K562 (cell line): ENCODE results near the gene DENND1A. TPM values are rescaled to one million over a fixed set of nuclear protein-coding genes. Genes with fewer than 3 reads are reported as not detected.

ENCODE experiments used
- ATAC-seq: fragments of 200-7000 bp; cut with Tn5 transposase; 3 replicates; pipeline ENCODE4 v1.9.1; 2020; ENCODE audit warnings: moderate library complexity
- BruUV-seq: library from RNA; stranded (reverse); fragments of 400-500 nt; replicated peaks from 2 replicates; lab custom pipeline; 2021; lab: Mats Ljungman, UMichigan
- CTCF ChIA-PET: fragments of 300-600 bp; formaldehyde crosslinking; extraction: SDS; loops from one replicate; lab custom pipeline; 2021; ENCODE audit warnings: low intra/inter-chr PET ratio; lab: Yijun Ruan, JAX
- POLR2A ChIA-PET: fragments of 300-600, 350-650 bp; sonication (Branson Sonifier 250); formaldehyde crosslinking; extraction: SDS; loops from one replicate; lab custom pipeline; 2021; ENCODE audit warnings: antibody characterized with exemption, inconsistent platforms; lab: Yijun Ruan, JAX
- DNase-seq, 4 experiments: peaks; one replicate each; pipeline versions ENCODE4 v3.0.0 to v3.0.0-alpha.2; 2011 to 2018; ENCODE audit warnings: low spot score in 3 of 4, mixed read lengths in 3 of 4; ENCODE audit errors: extremely low read depth in 1 of 4
- FAIRE-seq: peaks from 2 replicates; lab custom pipeline; 2011; peaks lifted over from hg19 to GRCh38; lab: Jason Lieb, UNC
- H2AFZ ChIP-seq: 2 replicates; pipeline ENCODE4 v1.6.0; 2011; ENCODE audit warnings: low read depth, low read length, control low read depth, inconsistent platforms
- H3K27ac ChIP-seq: fragments of 200-600 bp; 3 replicates; pipeline ENCODE4 v1.8.0; 2011; ENCODE audit warnings: low read depth, mild to moderate bottlenecking, control low read depth, inconsistent platforms, low read length, moderate library complexity, mixed read lengths; ENCODE audit errors: extremely low read depth
- H3K27me3 ChIP-seq, 2 experiments: fragments of 300-600 bp in 1 of 2; 2 replicates in 1 of 2; 3 replicates in 1 of 2; pipeline versions ENCODE4 v1.6.0 to v1.8.0; 2011; ENCODE audit warnings: inconsistent platforms in 2 of 2, low read length in 2 of 2, mild to moderate bottlenecking in 1 of 2, mixed read lengths in 1 of 2, moderate library complexity in 1 of 2; ENCODE audit not compliant: control insufficient read depth in 2 of 2, insufficient read depth in 2 of 2
- H3K36me3 ChIP-seq: fragments of 300-600 bp; 3 replicates; pipeline ENCODE4 v1.8.0; 2011; ENCODE audit warnings: mild to moderate bottlenecking, low read length, inconsistent platforms; ENCODE audit not compliant: control insufficient read depth, insufficient read depth
- H3K4me1 ChIP-seq, 2 experiments: fragments of 200-600 bp in 1 of 2; replicated peaks in 1 of 2; 2 replicates in 1 of 2; 3 replicates in 1 of 2; pipeline versions ENCODE4 v1.5.1 to v1.8.0; 2011; ENCODE audit warnings: inconsistent platforms in 2 of 2, low read length in 2 of 2, mild to moderate bottlenecking in 1 of 2, mixed read lengths in 1 of 2, moderate library complexity in 1 of 2; ENCODE audit not compliant: control insufficient read depth in 2 of 2, insufficient read depth in 2 of 2
- H3K4me2 ChIP-seq: 2 replicates; pipeline ENCODE4 v1.6.1; 2011; ENCODE audit warnings: low read length, control low read depth, inconsistent platforms, mixed read lengths; ENCODE audit not compliant: insufficient read depth
- H3K4me3 ChIP-seq: fragments of 200-600 bp; sonication (generic), shearing (Covaris generic); 2 replicates; pipeline ENCODE4 v1.5.1; 2016; ENCODE audit warnings: control low read depth, inconsistent platforms
- H3K79me2 ChIP-seq: fragments of 200-600 bp; 3 replicates; pipeline ENCODE4 v1.8.0; 2011; ENCODE audit warnings: low read length, inconsistent platforms; ENCODE audit not compliant: control insufficient read depth, insufficient read depth
- H3K9ac ChIP-seq, 2 experiments: 2 replicates each; pipeline versions ENCODE4 v1.6.0 to v1.6.1; 2011; ENCODE audit warnings: low read depth in 2 of 2, low read length in 2 of 2, control low read depth in 1 of 2, inconsistent platforms in 1 of 2, mild to moderate bottlenecking in 1 of 2, mixed read lengths in 1 of 2; ENCODE audit not compliant: insufficient read depth in 1 of 2
- H3K9me1 ChIP-seq: one replicate; pipeline ENCODE4 v1.6.0; 2011; ENCODE audit warnings: inconsistent platforms, mild to moderate bottlenecking, low read length, moderate library complexity; ENCODE audit not compliant: control insufficient read depth, insufficient read depth
- H3K9me3 ChIP-seq: replicated peaks from 2 replicates; pipeline ENCODE4 v1.5.1; 2011; ENCODE audit warnings: low read depth, low read length, inconsistent platforms; ENCODE audit not compliant: control insufficient read depth, insufficient read depth
- H4K20me1 ChIP-seq: replicated peaks from 2 replicates; pipeline ENCODE4 v1.6.1; 2011; ENCODE audit warnings: low read length, inconsistent platforms, mixed read lengths; ENCODE audit not compliant: control insufficient read depth, insufficient read depth
- FOXK2 ChIP-seq, 2 experiments: fragments of 450-650 bp; IDR thresholded peaks in 1 of 2; conservative IDR thresholded peaks in 1 of 2; 2 replicates each; pipeline ENCODE4 v1.6.1; 2016; ENCODE audit warnings: low read depth in 2 of 2, mild to moderate bottlenecking in 1 of 2
- KAT2B ChIP-seq: IDR thresholded peaks from one replicate; pipeline ENCODE4 v1.6.1; 2012; ENCODE audit warnings: low read depth, mild to moderate bottlenecking, control low read depth, inconsistent platforms, low read length, moderate library complexity
- MBD2 ChIP-seq: sonication (generic); IDR thresholded peaks from 2 replicates; pipeline ENCODE4 v1.6.1; 2016; ENCODE audit warnings: low read depth, borderline replicate concordance
- NFYB ChIP-seq: IDR thresholded peaks from 2 replicates; pipeline ENCODE4 v1.6.1; 2011; ENCODE audit warnings: mild to moderate bottlenecking, moderate library complexity; ENCODE audit not compliant: insufficient read length; ENCODE audit errors: extremely low read depth
- PHF8 ChIP-seq: fragments of 200-600 bp; sonication (generic); IDR thresholded peaks from 2 replicates; pipeline ENCODE4 v1.6.1; 2012; ENCODE audit warnings: mixed run types, mild to moderate bottlenecking, inconsistent platforms, low read length, moderate library complexity, borderline replicate concordance
- SRSF1 ChIP-seq: fragments of 200-400 bp; formaldehyde crosslinking; IDR thresholded peaks from 2 replicates; pipeline ENCODE4 v1.6.1; 2017; ENCODE audit warnings: mild to moderate bottlenecking, low read depth, low read length, moderate library complexity
- TAL1 ChIP-seq: fragments of 450-650 bp; IDR thresholded peaks from 2 replicates; pipeline ENCODE4 v1.6.1; 2016; ENCODE audit warnings: mild to moderate bottlenecking
- ZNF324 ChIP-seq: fragments of 250-450 bp; sonication (Bioruptor Pico); IDR thresholded peaks from 2 replicates; pipeline ENCODE4 v1.4.0; 2020; ENCODE audit warnings: mild to moderate bottlenecking
- WGBS: fragments of 100-300 bp; shearing (Covaris generic); methylation state at CpG from one replicate; pipeline ENCODE4 v1.1.6; 2016; ENCODE audit warnings: low coverage, mixed read lengths; ENCODE audit not compliant: insufficient coverage; ENCODE audit errors: missing lambda C conversion rate; 5-methylcytosine and 5-hydroxymethylcytosine counted together
- in situ Hi-C: fragments of 300-500 bp; cut with MboI; formaldehyde crosslinking; loops from 4 replicates; pipeline ENCODE4 v1.15.0; 2018; ENCODE audit warnings: inconsistent platforms, mixed read lengths
- intact Hi-C: fragments of 100-400 bp; cut with micrococcal nuclease; formaldehyde crosslinking; loops from 2 replicates; pipeline ENCODE4 v1.14.2; 2022
- polyA plus RNA-seq, 8 experiments: library from polyadenylated mRNA; depleted of rRNA in 4 of 8; stranded (reverse) in 5 of 8; unstranded in 3 of 8; fragments of >200 nt; fragmentation: Nextera tagmentation in 2 of 8; fragmentation: Illumina TruSeq in 1 of 8; extraction: Ambion mirVana in 2 of 8; extraction: Trizol in 1 of 8; gene quantifications; 2 replicates each; pipeline versions ENCODE4 v1.2.1 to v1.2.3, GENCODE V29; 2011 to 2014; ENCODE audit warnings: inconsistent platforms in 1 of 8, missing spikeins in 1 of 8
- total RNA-seq, 7 experiments: library from RNA; depleted of rRNA in 6 of 7; stranded (reverse); fragments of >200 nt in 6 of 7; fragmentation: Illumina TruSeq in 2 of 7; extraction: Trizol in 2 of 7; gene quantifications; 2 replicates each; pipeline versions ENCODE4 v1.2.1 to v1.2.3, GENCODE V29; 2011 to 2021; ENCODE audit warnings: low replicate concordance in 1 of 7

Gene DENND1A
- total and polyA plus RNA-seq, 9 of the 15 experiments (the other 6 are each of a cell fraction or from before 2014, with no cell fraction given) = 7.6 to 29.5 (median 15.7) TPM

GRCh38 chr9:123922431-123922830, 7.5 kb downstream of the DENND1A start:
- ChIA-PET CTCF (no interaction called here), POLR2A (no interaction called here)
- H3K27ac ChIP-seq = no peak overlapping the region
- in situ Hi-C loops = no loop called here
- TF ChIP-seq MBD2 (no peak), ZNF324 (CRISPR knock-in tag) (no peak), TAL1 (no peak), PHF8 (no peak), FOXK2 (conservative IDR thresholded peaks at IDR 0.05 in 1 of 2, IDR thresholded peaks at IDR 0.05 in 1 of 2; ENCODE audit: low read depth in 2 of 2) (no peak), SRSF1 (no peak), NFYB (no peak), KAT2B (no peak)
- peaks cover 5% of the 10 kb centered on the region; the same call in 2 of the 3 replicates for H3K36me3 ChIP-seq
- peaks cover 32% of the 10 kb centered on the region for H3K79me2 ChIP-seq
- intact Hi-C loops = loop anchor here (10.0 kb wide), 1 partner anchor 88 kb away; no protein-coding TSS in a partner anchor
- no peak overlapping the region for H2AFZ ChIP-seq
- H3K4me3 ChIP-seq = no peak overlapping the region
- H3K27me3 ChIP-seq = no peaks in the 10 kb centered on the region
- FAIRE-seq = no peak
- no peak overlapping the region for H3K4me2 ChIP-seq
- H3K9me3 ChIP-seq = no peaks in the 10 kb centered on the region
- no peaks in the 10 kb centered on the region for H3K9me1 ChIP-seq
- 0 out of 2 replicates have a peak, but pooled peaks cover 4% of the 10 kb centered on the region for H4K20me1 ChIP-seq
- no peak for DNase-seq
- BruUV-seq = no TSS peak
- H3K9ac ChIP-seq = no peak overlapping the region
- H3K4me1 ChIP-seq = peaks cover 0 to 2% of the 10 kb centered on the region in 2 experiments; a peak in 2 of 5 replicates
- ATAC-seq = no peak
- 56% methylated on average over 3 of the region's 3 CpGs for WGBS
